ENCODE results near the gene HKDC1.
"Not testable (repeated sequence)": the region's sequence is repeated elsewhere in the genome, so short reads cannot be mapped to it uniquely, and the experiment has no call there.

Gene HKDC1

GRCh38 chr10:69284402-69284801, 64.3 kb downstream of the HKDC1 start:
- FAIRE-seq: not testable (repeated sequence)

DNA sequence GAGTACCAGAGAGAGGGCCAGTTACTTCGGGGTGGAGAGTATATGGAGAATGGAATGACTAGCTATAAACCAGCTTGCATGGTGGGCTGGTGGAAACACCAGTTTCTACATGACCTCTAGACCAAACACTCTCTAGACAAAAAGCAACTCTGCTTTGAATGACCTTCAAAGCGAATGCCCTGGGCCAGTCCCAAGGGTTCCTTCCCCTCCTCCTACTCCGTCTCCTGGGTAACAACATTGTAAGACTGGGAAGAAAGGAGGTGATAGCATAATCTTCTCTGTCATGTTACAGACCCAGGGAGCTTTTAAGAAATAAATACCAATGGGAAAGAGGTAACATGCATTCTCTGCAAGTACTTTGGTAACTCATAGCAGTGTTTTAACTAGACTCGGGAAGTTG, 65.6 kb downstream of the HKDC1 start:
- no peak for FAIRE-seq

DNA sequence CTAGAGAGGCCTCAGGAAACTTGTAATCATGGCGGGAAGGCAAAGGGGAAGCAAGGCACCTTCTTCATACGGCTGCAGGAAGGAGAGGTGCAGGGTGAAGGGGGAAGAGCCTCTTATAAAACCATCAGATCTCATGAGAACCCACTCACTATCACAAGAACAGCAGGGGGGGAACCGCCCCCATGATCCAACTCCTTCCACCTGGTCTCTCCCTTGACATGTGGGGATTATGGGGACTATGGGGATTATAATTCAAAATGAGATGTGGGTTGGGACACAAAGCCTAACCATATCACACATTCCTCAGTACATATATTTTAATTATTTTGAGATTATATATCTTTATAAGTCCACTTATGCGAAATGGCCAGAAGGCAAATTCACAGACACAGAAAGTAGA, 67.0 kb downstream of the HKDC1 start:
- no peak for FAIRE-seq

DNA sequence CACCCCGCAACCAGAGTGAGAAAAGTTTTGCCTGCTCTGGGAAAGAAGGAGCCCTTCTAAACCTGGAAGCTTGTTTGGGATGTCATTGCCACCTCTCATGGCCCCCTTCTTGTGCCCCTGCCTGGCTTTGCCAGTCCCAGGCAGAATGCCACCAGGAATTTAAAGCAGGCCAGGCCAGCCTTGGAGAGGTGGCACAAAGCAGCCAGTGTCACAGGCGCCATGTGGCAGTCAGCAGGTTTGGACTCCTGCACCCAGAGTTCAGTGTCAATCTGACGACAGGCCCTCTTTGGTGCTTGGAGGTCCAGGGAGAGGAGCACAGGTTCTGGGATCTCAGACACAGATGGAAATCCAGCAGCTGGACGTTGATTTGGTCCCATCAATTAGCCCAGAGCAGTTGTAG, 70.9 kb downstream of the HKDC1 start:
- no peak for FAIRE-seq

DNA sequence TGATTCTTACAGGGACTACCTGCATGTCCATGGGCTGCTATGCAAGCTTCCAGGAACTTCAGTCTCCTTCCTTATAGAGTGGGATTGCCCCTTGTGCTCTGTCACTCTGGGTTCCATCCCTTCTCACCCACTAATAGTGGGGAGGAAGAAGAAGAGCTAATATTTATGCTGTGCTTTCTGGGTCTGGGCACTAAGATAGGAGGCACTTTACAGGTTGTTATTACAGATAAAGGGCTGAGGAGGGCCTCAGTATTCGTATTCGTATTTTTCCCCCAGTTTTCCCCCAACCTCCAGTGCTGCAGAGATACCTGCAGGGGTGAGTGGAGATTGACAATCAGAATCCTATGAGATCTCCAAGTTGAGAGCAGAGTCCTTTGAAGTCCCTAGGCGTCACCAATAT, 72.3 kb downstream of the HKDC1 start:
- FAIRE-seq: no peak

GRCh38 chr10:69295027-69295636, 75.0 kb downstream of the HKDC1 start:
- FAIRE-seq: no peak

- no peak for FAIRE-seq
Observed at GRCh38 chr10:69303632-69304051, 83.5 kb downstream of the HKDC1 start.

DNA sequence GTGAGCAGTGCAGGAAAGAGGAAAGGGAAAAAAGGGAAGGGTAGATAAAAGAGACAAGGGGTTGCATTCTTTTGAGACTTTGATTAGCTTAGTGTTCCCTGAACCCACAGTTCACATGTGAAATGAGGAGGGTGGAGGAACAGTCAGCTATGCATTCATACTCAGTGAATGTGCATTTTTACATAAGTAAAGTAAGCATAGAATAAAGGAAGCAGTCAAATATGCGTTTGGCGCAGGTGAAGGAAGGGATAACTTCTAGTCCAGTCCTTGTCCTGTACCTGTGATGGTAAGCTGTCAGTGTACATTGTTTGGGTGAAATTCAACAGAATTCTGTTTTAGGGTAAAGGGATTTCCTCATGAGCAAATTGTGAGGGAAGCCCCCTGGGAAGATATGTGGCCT, 86.3 kb downstream of the HKDC1 start:
- FAIRE-seq: no peak

- no peak for FAIRE-seq
Observed at GRCh38 chr10:69307434-69307833, 87.3 kb downstream of the HKDC1 start.

DNA sequence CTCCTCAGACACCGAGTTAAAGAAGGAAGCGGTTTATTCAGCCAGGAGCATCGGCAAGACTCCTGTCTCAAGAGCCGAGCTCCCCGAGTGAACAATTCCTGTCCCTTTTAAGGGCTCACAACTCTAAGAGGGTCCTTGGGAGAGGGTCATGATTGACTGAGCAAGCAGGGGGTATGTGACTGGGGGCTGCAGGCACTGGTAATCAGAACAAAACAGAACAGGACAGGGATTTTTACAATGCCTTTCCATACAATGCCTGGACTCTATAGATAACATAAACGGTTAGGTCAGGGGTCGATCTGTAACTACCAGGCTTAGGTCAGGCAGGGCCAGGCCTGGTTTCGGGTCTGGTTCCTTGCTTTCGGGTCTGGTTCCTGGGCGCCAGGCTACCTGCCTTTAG, 88.2 kb downstream of the HKDC1 start:
- FAIRE-seq: not testable (repeated sequence)

GRCh38 chr10:69311309-69311708, 91.2 kb downstream of the HKDC1 start:
- FAIRE-seq: no peak

GRCh38 chr10:69312528-69312927, 92.4 kb downstream of the HKDC1 start:
- FAIRE-seq: no peak

DNA sequence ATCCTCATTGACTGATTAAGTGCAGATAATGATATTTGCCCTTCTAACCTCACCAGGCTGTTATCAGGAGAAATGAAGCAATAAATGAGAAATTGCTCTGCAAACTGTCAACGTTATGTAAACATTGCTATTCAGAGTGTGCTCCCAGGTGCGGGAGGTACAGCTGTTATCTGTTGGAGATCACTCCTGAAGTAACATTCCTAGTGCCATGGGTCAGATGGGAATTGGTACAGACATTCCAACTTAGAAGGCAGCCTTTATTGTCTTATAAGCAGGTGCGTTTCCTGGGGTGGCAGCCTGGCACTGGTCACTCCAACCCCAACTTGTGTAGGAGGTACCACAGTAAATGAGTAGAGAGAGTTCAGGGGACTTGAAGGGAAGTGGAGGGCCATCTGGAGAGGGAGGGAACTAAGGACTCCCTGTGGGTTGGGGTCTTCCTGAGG, 95.0 kb downstream of the HKDC1 start:
- FAIRE-seq: no peak

GRCh38 chr10:69315610-69316312, 95.6 kb downstream of the HKDC1 start:
- FAIRE-seq: no peak

DNA sequence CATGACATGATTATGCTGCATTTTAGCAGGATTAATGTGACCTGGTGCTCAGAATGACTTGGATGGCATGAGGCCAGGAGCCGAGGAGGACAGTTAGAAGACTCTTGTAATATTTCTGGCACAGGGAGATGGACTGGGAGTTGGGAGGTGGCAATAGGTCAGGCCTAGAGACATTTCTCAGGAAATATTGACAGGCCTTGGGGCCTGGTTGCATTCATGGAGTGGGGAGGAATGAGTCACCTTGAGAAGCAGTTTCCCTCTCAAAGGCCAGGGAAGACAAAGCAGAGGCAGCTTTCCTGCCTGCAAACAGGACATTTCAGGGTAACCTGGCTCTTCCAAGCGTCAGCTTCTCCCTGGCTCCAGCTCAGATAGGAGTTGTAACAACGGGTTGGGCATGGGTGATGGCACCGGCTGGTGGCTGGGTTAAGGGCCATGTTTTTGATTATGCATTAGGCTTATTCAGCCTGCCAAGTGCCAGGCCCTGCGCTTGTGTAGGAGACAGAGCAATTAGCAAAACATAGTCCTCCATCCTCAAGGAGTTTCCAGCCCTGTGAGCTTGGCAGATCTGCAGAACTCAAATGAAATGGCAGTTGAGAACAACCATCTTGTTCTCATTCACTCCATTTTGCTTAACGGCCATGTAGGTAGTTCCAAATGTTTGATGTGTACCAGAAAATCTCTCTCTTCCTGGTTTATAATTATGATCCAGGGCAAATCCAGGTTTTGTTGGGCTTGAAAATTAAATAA, 96.4 kb downstream of the HKDC1 start:
- FAIRE-seq: no peak

All from islet of Langerhans (tissue), 1 donor.